HG03571 (cell line): Measurements from ENCODE around the gene SCN2B.
"Not testable (repeated sequence)": the region's sequence is repeated elsewhere in the genome, so short reads cannot be mapped to it uniquely, and the experiment has no call there.

Source experiments
- ATAC-seq: cut with Tn5 transposase; IDR thresholded peaks from one replicate; pipeline ENCODE4 v1.9.1; 2021; ENCODE audit not compliant: unreplicated experiment

SCN2B gene

DNA sequence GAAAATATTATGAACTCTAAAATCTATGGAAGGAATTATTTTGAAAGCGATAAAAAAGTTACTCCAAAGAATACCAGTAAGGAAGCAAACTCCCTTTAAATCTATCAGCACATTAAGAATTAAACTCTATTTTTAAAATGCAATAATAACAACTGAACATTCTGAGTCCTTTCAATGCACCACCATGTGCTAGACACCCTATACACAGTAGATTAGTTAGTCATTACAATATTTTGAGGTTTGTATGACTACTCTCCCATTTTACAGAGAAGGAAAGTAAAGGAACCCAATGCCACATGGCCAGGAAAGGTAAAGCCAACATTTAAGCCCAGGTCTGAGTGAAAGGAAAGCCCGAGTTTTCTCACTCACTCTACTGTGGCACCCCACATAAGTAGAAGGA is 30.6 kb upstream of the SCN2B start:
- ATAC-seq: no peak

DNA sequence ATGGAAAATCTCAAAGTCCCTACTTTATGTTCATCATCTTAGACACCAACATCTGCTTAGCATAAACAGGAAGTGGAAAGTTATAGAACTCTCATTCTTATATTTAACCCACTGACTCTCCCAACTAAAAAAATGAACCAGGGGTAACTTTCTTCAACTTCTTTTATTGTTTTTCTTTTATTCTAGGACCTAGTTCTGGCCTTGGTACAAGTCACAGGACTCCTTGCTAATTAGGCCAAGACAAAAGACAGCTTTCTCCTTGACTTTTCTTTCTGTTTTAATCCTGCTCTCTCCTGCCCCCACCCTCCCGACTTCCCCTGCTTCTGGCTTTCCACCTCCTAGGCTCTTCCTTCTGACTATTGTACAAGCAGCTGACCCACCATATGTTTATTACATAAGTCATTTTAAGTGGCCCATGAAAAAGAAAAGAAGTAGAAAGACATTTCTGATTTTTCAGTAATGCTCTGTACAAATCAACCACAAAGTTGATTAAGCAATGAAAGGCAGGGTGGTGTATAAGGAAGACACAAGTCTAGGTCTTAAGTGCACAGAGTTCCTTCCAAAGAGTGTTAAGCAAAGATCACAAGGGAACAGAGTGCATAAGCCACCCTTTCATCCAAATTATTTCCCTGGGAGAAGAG is 30.1 kb upstream of the SCN2B start:
- ATAC-seq: no peak

DNA sequence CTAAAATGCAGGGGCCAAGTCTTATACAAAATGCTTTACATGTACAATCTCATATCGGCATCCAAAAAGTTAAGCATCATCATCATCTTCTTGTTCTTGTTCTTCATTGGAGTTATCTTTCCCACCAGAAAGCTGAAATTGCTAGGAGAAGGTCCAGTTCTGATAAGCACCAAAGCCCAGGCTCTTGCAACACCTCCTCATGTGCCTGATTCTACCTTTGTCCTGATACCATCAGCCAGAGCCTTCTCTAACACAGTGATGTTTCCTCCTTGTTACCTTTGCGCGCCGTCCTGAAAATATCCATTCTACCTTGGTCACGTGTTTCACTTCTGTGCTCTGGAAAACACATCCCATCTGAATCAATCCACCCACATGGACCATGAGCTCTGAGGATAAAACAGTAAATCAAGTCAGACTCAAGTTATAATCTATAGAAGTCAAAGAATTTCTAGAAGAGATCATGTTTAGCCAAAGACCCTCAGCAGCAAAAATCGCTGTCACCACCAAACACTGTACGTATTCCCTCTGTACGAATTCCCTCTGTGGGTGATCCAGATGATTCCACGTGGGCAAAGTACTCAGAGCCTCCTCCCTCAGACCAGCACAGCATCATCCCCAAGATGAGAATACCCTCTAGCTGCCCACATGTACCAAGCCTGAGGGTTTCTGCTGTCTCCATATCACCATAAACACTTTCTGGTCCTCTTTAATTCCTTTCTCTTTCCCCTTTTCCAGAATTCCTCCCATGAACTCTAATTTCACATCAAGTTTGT is 29.4 kb upstream of the SCN2B start:
- ATAC-seq: no peak

DNA sequence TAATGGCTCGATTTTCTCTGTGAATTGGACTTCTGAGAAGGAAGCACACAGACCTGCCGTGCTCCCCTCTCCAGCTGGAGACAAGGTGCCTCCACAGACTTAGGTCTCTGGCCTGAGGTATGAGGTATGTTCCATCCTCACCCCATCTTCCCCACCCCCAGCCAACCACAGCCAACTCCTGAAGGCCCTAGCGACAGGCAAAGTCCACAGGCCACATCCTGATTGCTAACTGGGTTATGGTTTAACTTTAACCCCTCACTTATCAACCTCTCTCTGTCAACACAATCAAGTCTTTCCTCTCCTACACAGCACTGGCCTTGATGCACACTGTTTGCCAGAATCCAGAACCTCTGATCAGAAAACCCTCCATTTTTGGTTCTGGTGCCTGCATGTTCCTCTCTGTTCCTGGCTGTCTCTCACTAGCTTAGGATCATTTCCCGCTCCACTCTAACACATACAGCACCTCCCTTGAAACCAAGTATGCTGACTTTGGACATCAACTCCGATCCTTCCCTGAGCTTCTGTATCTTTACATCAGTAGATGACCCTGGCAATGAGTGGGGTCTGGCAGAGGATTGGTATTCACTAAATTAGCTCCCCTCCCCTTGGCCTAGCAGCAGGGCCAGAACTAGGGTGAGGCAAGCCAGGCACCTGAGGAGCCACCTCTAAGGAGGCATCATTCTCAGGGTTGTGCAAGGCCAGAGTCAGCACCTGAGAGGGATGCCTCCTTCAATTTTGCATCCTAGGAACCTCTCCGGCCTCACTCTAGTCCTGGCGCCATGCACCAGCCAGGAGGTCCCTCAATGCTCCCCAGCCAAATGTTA is 26.4 kb upstream of the SCN2B start:
- peak; percentile 73 for ATAC-seq

DNA sequence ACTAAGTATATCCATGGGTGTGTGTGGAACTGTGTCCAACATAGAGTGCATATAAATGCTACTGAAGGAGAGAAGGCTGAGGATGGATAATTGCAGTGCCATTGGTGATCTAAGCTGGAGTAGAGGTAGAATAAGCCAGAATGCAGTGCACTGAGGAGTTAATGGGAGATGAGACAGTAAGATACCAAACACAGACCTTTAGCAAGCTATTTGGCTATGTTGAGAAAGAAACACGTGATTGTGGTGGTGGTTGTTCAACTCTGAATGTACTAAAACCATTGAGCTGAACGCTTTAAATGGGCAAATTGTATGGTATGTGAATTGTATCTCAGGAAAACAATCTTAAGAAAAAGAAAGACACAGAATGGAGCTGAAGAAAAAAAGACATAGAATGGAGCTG is 25.5 kb upstream of the SCN2B start:
- no peak for ATAC-seq

DNA sequence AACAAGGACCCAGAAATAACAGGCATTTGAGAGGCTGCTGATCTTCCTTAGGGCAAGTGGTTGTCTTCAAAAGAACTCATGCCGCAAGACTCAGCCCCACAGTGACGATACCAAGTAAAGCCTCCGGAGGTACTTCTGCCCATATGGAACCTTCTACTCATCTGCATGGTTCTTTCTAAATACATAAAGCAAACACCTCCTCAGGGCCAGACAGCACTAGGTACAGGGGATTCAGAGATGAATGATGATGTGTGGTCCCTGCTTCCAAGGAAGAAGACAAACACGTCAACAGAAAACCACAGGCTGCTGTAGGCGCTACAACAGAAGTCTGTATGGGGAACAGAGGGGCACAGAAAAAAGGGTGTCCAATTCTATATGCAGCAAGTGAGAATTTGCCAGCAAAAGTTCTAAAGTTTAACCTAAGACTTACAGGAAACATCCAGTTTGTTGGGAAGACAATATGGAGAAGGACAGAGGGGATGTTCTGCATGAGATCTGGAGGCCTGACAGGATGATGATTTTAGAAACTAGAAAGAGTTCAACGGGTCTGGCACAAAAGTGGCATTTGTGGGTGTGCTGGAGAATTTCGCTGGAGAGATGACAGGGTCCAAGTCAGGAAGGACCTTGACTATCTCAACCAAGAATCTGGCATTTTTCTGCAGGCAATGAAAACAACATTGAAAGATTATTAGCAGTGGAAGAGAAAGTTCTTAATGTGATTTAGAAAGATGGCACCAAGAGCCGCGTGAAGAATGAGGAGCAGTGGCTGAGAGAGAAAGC is 24.7 kb upstream of the SCN2B start:
- no peak for ATAC-seq

DNA sequence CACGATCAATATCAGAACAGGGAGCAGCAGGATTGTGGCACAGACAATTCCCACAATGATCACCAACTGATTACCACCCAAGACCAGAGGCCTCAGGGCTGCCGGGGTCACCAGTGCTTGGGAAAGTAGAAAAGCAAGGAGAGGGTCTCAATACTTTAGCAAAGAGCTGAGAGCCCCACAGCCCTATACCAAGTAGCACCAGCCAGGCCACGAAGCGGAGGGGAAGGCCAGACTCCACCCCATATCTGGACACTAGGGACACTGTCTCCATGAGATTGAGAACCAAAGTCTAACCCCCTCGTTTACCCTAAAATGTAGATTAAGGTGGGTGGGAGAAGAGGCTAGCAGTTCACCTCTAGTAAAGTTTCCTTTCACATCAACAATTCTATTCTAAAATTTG is 24.1 kb upstream of the SCN2B start:
- no peak for ATAC-seq

DNA sequence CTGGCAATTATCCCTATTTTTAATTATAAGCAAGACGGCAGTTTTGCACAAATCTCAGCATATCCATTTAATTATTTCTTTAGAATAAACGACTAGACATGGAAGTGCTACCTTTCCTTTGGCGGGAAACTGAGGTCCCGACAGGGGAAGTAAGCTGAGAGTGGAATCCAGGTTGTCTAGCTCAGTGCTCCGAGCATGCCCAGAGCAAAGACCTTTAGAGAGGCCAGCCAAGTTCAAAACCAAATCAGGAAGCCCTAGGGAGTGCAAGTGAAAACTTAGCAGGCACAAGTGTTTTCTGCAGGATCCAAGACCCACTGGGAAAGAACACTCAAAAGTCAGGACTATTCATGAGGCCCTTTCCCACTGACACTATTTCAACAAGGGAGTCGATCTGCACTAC is 22.7 kb upstream of the SCN2B start:
- ATAC-seq: no peak

DNA sequence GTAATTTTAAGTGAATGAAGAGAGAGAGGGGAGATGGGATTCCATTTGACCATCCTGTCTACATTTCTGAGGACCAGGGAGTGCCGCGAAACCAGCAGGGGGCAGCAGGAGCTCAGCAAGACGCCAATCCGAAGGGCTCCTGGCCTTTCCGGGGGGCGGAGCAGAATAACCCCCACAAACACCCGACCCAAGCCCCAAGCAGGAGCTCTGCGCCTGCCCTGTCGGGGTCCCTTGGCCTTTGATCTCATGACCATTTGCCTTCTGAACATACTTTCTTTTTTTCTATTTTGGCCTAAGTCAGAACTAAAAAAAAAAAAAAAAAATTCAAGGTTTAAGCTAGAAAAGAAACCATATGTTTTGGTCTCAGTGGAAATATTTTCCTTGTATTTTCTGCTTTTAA is 21.9 kb upstream of the SCN2B start:
- ATAC-seq: no peak

DNA sequence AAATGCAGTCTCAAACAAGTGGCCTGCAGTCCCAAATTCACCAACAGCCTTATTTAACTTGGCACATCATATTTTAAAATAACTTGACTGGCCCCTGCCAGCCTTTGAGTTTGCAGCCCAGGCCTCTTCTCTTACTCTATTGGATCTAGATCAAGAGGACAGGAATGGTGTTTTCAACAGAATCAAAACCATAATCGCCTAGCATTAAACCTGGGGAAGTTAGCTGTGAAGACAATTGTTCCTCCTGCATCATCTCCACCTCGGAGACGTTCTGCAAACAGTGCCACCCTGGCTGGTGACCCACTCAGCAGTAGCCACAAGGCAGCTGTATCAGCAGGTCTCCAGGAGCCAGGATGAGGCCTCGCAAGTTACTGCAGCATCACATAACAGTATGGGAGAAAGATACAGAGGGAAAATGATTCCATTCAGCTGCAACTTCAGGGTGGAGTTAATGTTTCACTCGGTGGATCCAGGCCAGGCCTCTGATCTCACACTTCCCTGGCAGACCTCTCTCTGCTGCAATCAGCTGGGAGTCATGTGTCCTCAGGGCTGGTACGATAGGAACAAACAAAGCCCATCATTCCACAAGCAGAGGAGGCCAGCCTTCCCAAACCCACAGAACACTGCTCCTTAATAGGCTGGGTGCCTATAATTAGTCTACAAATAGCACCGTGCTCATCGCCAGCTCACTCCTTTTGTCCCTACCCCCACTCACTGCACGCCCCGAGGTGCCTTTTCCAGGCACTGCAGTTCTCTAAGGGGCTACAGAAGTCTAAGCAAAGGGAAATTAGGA is 18.6 kb upstream of the SCN2B start:
- no peak for ATAC-seq

DNA sequence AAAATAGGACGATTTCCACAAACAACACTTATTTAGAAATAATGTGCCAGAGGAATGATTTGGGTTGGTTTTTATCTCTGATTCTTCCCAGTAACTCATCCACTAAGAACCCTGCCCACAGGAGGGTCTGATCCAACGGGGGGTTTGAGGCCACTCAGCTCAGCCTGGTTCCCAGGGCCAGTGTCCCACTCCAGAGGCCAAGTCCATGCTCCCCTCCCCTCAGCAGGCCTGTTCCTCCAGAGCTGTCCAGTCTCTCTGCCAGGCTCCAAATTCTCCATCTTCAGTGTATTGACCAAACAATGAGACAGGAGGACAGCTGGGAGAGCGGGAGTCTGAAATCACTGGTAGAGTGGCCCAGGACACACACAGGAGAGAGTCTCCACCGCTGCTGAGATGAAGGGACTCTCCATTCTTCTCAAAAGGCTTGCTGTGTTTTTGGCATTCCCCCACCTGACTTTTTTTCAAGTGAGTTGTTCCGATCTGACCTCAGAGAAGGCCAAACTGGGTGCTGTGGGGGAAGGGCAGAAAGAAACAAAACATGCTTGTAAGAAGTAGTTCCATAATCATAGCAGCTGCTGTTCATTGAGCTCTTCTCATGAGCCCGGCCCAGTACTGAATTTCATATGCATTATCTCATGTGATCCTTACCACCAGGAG is 17.6 kb upstream of the SCN2B start:
- ATAC-seq: no peak

DNA sequence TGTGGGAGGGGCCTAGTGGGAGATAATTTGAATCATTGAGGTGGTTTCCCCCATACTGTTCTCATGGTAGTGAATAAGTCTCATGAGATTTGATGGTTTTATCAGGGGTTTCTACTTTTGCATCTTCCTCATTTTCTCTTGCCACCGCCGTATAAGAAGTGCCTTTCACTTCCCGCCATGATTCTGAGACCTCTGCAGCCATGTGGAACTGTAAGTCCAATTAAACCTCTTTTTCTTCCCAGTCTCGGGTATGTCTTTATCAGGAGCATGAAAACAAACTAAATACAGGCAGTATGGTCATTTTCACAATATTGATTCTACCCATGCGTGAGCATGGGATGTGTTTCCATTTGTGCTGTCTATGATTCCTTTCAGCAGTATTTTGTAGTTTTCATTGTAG is 16.4 kb upstream of the SCN2B start:
- not testable (repeated sequence) for ATAC-seq

DNA sequence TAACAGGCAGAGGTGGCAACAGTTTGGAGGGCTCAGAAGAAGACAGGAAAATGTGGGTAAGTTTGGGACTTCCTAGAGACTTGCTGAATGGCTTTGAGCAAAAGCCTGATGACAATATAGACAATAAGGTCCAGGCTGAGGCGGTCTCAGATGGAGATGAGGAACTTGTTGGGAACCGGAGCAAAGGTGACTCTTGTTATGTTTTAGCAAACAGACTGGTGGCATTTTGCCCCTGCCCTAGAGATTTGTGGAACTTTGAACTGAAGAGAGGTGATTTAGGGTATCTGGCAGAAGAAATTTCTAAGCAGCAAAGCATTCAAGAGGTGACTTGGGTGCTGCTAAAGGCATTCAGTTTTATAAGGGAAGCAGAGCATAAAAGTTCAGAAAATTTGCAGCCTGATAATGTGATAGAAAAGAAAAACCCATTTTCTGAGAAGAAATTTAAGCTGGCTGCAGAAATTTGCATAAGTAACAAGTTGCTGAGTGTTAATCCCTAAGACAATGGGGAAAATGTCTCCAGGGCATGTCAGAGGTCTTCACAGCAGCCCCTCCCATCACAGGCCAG is 14.6 kb upstream of the SCN2B start:
- ATAC-seq: not testable (repeated sequence)

DNA sequence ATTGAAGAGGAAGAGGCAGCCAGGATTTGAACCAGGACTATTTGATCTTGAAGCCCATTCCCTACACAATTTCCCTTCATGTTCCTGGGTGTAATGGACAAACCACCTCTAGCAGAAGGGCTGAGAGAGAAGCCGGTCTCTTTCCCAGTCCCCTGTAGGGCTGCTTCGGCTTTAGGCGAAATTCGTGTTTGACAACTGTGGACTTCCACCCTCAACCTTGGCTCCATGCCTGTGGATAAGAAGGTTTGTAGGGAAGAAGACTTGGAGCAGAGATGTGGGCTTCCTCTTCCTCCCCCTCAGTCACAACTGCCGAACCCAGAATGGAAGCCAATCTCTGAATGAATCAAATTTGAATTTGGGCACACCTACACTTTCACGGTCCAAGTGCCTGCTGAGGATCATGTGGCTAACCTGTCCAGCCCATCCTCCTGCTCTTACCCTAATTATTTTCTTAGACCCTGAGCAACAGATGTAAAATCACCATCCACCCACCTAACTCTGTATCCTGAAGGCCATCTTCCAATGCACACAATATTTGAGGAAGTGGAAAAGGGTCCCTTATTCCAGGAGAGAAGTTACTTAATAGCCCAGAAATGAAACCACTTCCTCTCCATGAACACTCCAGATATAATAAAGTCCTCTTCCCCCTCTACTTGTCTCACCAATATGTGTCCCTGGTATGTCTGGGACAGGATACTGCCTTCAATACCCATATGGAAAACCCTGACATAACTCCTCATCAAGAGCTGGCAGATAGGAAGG is 10.1 kb upstream of the SCN2B start:
- no peak for ATAC-seq

DNA sequence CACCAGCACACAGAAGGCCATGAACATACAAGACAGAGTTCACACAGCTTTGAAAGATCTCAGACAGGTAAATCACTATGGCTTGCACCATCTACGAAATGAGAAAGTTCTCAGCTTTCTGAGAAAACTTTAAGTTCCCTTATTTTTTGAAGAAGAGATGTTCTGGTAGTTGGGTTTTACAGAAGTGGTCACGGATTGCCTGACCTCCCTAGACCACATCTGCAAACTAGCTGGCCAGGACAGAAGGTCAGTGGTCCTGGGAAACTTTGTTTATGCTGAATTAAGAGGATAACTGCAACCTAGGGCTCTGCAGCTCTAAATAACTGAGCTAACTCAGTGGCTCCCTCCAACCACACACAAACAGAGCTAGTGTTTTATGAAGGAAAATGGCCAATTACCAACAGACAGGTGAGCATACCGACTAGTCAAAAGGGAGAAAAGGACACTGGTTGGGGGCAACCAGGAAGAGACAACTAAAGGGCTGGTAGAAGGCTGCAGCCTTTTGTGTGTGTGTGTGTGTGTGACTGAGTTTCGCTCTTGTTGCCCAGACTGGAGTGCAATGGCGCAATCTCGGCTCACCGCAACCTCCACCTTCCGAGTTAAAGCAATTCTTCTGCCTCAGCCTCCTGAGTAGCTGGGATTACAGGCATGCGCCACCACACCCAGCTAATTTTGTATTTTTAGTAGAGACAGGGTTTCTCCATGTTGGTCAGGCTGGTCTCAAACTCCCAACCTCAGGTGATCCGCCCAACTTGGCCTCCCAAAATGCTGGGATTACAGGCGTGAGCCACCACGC is 8.5 kb upstream of the SCN2B start:
- ATAC-seq: no peak

DNA sequence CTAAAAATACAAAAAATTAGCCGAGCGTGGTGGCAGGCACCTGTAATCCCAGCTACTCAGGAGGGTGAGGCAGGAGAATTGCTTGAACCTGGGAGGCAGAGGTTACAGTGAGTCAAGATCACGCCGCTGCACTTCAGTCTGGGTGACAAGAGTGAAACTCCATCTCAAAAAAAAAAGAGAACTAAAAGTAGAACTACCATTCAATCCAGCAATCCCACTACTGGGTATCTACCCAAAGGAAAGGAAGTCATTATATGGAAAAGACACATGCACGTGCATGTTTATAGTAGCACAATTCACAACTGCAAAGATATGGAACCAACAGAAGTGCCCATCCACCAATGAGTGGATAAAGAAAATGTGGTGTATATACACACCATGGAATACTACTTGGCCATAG is 7.3 kb upstream of the SCN2B start:
- ATAC-seq: not testable (repeated sequence)

DNA sequence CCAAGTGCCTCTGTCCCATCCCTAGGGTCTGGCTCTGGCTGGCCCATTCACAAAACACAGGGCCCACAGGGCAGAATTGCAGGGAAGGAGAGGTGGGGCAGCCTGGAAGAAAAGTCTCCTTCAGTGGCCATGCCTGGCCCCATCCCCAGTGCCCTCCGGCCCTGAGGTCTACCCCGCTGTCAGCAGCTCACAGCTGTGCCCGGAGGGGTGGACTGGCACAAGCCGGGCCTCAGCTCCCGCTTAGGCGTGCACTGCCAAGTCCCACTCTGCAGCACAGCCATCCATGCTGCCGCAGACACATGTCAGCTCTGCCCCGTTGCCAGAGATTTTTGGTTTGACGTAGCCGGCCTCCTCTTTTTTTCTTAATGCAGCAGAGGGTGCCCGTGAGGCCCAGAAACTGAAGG is 3.9 kb upstream of the SCN2B start:
- no peak for ATAC-seq

DNA sequence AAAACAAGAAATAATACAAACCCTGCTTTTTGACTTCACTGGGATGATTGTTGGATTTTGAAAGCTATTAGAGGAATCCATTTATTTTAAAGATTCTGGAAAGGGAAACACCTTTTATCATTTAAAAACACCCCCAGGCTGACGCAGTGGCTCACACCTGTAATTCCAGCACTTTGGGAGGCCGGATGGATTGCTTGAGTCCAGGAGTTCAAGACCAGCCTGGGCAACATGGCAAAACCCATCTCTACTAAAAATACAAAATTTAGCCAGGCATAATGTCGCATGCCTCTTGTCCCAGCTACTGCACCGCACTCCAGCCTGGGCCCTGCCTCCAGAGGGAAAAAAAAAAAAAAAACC is 317 bp upstream of the SCN2B start:
- no peak for ATAC-seq
